ENCODE measurements around the gene AP3S2. TPM values are rescaled to one million over a fixed set of nuclear protein-coding genes. Genes with fewer than 3 reads are reported as not detected.

AP3S2 gene
- total and polyA plus RNA-seq, 2 donors, result 22.5 to 60.9 TPM

DNA sequence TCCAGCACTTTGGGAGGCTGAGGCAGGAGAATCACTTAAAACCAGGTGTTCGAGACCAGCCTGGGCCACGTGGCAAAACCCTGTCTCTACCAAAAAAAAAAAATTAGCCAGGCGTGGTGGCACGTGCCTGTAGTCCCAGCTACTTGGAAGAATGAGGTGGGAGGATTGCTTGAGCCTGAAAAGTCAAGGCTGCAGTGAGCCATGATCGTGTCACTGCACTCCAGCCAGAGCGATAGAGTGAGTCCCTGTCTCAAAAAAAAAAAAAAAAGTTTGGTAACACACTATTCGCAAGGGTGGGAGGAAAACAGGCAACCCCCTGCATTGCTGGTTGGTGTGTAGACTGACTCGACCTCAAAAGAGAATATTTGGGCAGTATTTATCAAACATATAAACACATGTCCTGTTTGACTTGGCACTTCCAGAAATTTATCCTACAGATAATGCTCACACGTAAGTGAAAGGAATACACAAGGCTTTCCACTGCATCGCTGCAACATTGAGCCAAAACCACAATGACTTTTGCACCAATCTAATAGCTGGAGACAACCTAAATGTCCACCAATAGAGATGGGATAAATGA lies 76.0 kb downstream of the AP3S2 start:
- 44% methylated on average over 10 of the region's 10 CpGs for WGBS

GRCh38 chr15:89815769-89816168 lies 78.0 kb downstream of the AP3S2 start:
- Histone ChIP-seq H3K4me1 (ENCODE audit: insufficient read depth) (no peaks in the 10 kb centered on the region), H3K27ac (ENCODE audit: low read depth) (no peak overlapping the region), H3K36me3 (ENCODE audit: insufficient read depth) (no peaks in the 10 kb centered on the region), H3K4me3 (ENCODE audit: low read depth, low read length) (no peak overlapping the region)
- DNase-seq (ENCODE audit: extremely low spot score), result no peak
- WGBS, result 94% methylated on average over 3 of the region's 3 CpGs

More for the DNA sequence above, 76.0 kb downstream of the AP3S2 start:
- no peak overlapping the region for H3K27ac ChIP-seq (ENCODE audit: low read depth)
- no peaks in the 10 kb centered on the region for H3K36me3 ChIP-seq (ENCODE audit: insufficient read depth)
- no peaks in the 10 kb centered on the region for H3K4me1 ChIP-seq (ENCODE audit: insufficient read depth)
- no peak overlapping the region for H3K4me3 ChIP-seq (ENCODE audit: low read depth, low read length)
- DNase-seq (ENCODE audit: extremely low spot score), result no peak

GRCh38 chr15:89814112-89814742 lies 79.6 kb downstream of the AP3S2 start:
- no peaks in the 10 kb centered on the region for H3K4me1 ChIP-seq (ENCODE audit: insufficient read depth)
- H3K27ac ChIP-seq (ENCODE audit: low read depth), result no peak overlapping the region
- peak overlapping the region; percentile 59 for H3K4me3 ChIP-seq (ENCODE audit: low read depth, low read length)
- DNase-seq (ENCODE audit: extremely low spot score), result no peak
- WGBS, result 12% methylated on average over 56 of the region's 56 CpGs
- H3K36me3 ChIP-seq (ENCODE audit: insufficient read depth), result no peaks in the 10 kb centered on the region

DNA sequence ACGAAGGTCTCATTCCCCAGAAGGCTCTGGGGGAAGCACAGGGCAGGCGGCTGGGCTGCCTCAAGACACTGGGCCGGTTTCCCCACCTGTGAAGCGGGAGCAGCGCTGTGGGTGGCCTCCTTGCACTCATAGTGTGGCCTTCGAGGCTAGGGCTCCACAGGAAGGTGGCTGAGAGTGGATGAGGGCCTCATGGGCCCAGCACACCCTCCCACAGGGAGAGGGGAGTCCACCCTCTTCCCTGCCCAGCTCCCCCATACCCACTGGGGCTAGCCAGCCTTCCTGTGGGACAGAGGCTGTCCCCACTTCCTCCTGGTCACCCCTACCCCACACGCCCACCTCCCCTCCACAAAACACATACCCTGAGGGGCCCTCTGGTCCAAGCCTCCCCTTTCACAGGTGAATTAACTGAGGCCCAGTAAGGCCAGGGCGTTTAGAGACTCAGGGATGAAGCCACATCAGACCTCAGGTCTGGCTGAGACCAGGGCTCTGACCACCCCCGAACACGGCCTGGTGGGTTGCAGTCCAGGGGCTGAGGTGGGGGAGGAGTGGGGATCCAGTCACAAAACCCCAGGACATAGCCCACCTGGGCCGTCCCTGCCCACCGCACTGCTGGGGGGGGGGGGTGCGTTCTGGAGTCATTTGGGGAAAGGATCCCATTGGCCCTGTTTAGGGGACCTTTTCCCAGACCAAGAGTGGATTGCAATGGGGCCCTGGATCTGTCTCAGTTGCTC lies 80.2 kb downstream of the AP3S2 start:
- H3K4me3 ChIP-seq (ENCODE audit: low read depth, low read length), result peak overlapping the region; percentile 59
- no peak for DNase-seq (ENCODE audit: extremely low spot score)
- WGBS, result 76% methylated on average over 13 of the region's 13 CpGs
- H3K36me3 ChIP-seq (ENCODE audit: insufficient read depth), result no peaks in the 10 kb centered on the region
- H3K4me1 ChIP-seq (ENCODE audit: insufficient read depth), result no peaks in the 10 kb centered on the region
- peak overlapping the region; percentile 28 for H3K27ac ChIP-seq (ENCODE audit: low read depth)

- no peak for DNase-seq (ENCODE audit: extremely low spot score)
- WGBS, result 93% methylated on average over 7 of the region's 7 CpGs
- no peak overlapping the region for H3K27ac ChIP-seq (ENCODE audit: low read depth)
- no peaks in the 10 kb centered on the region for H3K36me3 ChIP-seq (ENCODE audit: insufficient read depth)
- no peaks in the 10 kb centered on the region for H3K4me1 ChIP-seq (ENCODE audit: insufficient read depth)
- H3K4me3 ChIP-seq (ENCODE audit: low read depth, low read length), result no peak overlapping the region
Observed at GRCh38 chr15:89812847-89813320, 80.9 kb downstream of the AP3S2 start.

GRCh38 chr15:89812011-89812846 lies 81.6 kb downstream of the AP3S2 start:
- no peaks in the 10 kb centered on the region for H3K36me3 ChIP-seq (ENCODE audit: insufficient read depth)
- 64% methylated on average over 8 of the region's 8 CpGs for WGBS
- no peak overlapping the region for H3K4me3 ChIP-seq (ENCODE audit: low read depth, low read length)
- no peaks in the 10 kb centered on the region for H3K4me1 ChIP-seq (ENCODE audit: insufficient read depth)
- no peak overlapping the region for H3K27ac ChIP-seq (ENCODE audit: low read depth)
- DNase-seq (ENCODE audit: extremely low spot score), result no peak

DNA sequence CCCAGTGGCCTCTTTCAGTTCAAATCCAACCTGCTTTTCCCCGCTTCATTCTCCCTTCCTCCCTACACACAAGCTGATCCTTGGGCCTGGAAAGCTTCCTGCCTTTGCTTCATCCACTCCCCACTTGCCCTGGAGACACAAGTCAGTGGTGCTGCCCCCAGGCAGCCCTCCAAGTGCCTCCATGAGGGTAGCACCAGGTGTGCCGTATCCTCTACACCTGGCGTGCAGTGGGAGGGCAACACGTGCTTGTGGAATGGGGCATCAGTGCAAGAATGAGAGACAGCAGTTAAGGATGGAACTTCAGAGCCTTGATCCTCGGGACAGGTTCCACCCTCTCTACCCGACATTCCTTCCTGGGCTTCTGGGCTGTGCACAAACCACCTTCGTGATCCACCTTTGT lies 83.0 kb downstream of the AP3S2 start:
- no peaks in the 10 kb centered on the region for H3K36me3 ChIP-seq (ENCODE audit: insufficient read depth)
- WGBS, result 93% methylated on average over 7 of the region's 7 CpGs
- DNase-seq (ENCODE audit: extremely low spot score), result no peak
- no peak overlapping the region for H3K27ac ChIP-seq (ENCODE audit: low read depth)
- H3K4me1 ChIP-seq (ENCODE audit: insufficient read depth), result no peaks in the 10 kb centered on the region
- no peak overlapping the region for H3K4me3 ChIP-seq (ENCODE audit: low read depth, low read length)

DNA sequence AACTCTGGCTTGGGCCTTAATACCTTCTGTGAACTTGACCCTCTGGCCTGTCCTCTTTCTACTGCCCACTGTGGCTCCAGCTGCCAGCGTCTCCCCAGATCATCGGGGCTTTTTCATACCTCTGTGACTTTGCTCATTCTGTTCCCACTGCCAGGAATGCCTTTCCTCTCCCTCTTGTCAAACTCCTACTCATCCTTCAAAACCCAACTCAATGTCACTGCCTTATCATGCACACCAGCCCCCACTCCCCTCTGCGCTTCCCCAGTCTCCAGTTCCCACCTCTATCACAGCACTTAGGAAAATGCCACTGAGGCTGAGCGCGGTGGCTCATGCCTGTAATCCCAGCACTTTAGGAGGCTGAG lies 84.0 kb downstream of the AP3S2 start:
- 98% methylated on average over 5 of the region's 5 CpGs for WGBS
- DNase-seq (ENCODE audit: extremely low spot score), result no peak
- no peaks in the 10 kb centered on the region for H3K4me1 ChIP-seq (ENCODE audit: insufficient read depth)
- H3K36me3 ChIP-seq (ENCODE audit: insufficient read depth), result no peaks in the 10 kb centered on the region
- H3K4me3 ChIP-seq (ENCODE audit: low read depth, low read length), result no peak overlapping the region
- H3K27ac ChIP-seq (ENCODE audit: low read depth), result no peak overlapping the region

GRCh38 chr15:89809093-89809786 lies 84.6 kb downstream of the AP3S2 start:
- DNase-seq (ENCODE audit: extremely low spot score), result no peak
- 71% methylated on average over 8 of the region's 8 CpGs for WGBS
- H3K4me3 ChIP-seq (ENCODE audit: low read depth, low read length), result no peak overlapping the region
- no peaks in the 10 kb centered on the region for H3K4me1 ChIP-seq (ENCODE audit: insufficient read depth)
- H3K27ac ChIP-seq (ENCODE audit: low read depth), result no peak overlapping the region
- H3K36me3 ChIP-seq (ENCODE audit: insufficient read depth), result no peaks in the 10 kb centered on the region

DNA sequence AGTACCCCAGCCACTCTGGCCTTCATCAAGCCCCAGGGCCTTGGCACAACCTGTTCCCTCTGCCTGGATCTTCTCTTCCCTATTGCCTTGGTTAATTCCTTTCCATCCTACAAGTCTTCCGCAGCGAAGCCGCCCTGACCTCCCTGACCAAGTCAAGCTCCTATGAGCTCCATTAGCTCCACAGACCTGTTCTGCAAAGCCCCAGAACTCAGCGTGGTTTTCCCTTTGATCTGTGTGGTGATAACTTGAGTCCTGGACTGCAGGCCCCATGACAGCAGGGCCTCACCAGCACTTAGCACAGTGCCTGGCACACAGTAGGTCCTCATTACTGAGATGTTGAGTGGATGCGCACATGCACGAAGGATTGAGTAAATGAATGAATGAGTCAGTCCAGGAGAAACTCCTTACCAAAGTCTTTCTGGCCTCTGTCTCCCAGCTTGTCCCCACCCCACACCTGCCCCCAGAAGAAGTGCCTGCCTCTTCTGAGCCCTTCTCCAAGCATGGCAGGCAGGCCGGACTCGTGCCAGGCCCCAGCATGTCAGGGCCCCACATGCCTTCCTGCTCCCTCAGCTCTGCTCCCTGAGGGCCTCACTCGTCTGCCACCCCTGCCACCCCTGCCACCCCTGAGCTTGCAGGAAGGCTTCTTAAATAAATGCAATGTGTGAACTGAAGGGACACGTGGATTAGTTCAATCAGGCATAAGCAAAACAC lies 85.5 kb downstream of the AP3S2 start:
- WGBS, result 82% methylated on average over 10 of the region's 10 CpGs
- no peak overlapping the region for H3K27ac ChIP-seq (ENCODE audit: low read depth)
- H3K36me3 ChIP-seq (ENCODE audit: insufficient read depth), result no peaks in the 10 kb centered on the region
- DNase-seq (ENCODE audit: extremely low spot score), result no peak
- H3K4me1 ChIP-seq (ENCODE audit: insufficient read depth), result no peaks in the 10 kb centered on the region
- H3K4me3 ChIP-seq (ENCODE audit: low read depth, low read length), result no peak overlapping the region

DNA sequence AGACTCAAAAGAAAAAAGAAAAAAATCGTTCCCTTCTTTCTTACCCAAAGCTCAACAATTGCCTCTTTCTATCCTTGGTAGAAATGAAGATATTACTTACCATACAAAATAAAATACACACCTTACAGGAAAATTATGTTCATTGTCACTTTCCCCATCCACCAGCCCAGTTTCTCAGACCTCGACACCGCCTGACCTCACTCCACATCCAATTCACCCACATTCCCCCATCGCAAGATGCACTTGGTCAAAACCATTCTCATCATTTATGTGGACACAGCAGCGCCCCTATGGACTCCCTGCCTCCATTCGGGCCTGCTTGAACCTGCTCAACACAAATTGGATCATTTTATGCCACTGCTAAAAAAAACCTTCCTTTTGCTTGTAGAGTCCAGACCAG lies 86.1 kb downstream of the AP3S2 start:
- WGBS, result 92% methylated on average over 6 of the region's 6 CpGs
- Histone ChIP-seq H3K4me3 (ENCODE audit: low read depth, low read length) (no peak overlapping the region), H3K36me3 (ENCODE audit: insufficient read depth) (no peaks in the 10 kb centered on the region), H3K4me1 (ENCODE audit: insufficient read depth) (no peaks in the 10 kb centered on the region), H3K27ac (ENCODE audit: low read depth) (no peak overlapping the region)
- no peak for DNase-seq (ENCODE audit: extremely low spot score)

DNA sequence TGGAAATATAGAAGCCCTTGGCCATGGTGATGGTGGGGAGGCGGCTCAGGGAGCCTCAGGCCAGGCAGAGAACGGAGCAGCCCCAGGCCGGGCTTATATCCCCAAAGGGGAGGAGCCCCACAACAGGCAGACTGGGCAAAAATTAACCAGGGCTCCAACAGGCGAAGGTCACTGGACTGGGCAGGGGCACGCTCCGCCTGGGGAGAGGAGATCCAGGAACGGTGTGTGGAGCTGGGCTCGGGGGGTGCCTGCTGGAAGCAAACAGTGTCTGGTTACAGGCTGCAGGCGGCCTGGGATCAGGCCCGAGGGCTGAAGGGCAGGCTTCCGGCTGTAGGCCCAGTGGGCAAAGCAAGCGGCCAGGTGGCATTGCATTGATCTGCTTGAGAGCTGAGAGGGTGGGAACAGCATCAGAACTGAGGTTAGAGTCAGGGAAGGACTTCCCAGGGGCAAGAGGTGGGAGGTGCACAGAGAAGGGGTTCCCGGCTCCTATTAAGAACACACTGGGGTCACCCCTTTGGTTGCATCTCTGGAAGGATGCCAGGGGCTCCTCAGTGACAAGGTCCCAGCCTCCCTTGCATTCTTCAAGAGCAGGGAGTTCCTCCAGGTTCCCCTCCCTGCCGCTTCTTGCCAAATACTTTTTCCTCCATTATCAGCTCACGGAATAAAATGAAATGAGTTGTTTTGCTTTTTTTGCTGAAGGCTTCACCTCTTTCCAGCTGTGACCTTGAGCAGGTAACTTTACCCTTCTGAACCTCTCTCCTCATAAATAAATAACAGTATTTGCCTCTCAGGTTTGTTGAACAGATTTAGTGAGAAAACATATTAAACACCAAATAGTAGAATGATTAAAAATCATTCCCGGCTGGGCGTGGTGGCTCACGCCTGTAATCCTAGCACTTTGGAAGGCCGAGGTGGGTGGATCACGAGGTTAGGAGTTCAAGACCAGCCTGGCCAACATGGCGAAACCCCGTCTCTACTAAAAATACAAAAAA lies 86.9 kb downstream of the AP3S2 start:
- no peak for DNase-seq (ENCODE audit: extremely low spot score)
- Histone ChIP-seq H3K4me1 (ENCODE audit: insufficient read depth) (no peaks in the 10 kb centered on the region), H3K36me3 (ENCODE audit: insufficient read depth) (no peaks in the 10 kb centered on the region), H3K4me3 (ENCODE audit: low read depth, low read length) (no peak overlapping the region), H3K27ac (ENCODE audit: low read depth) (no peak overlapping the region)
- 79% methylated on average over 22 of the region's 22 CpGs for WGBS
